Dedifferentiated amniotic fluid mesenchymal stem cell (primary cell): ENCODE data around the gene JARID2.
A peak's percentile ranks its signal among the peaks of the same experiment; 100 is the strongest.

Experiments used
- DNase-seq: peaks from one replicate; pipeline ENCODE4 v3.0.0-alpha.2; 2016; ENCODE audit errors: extremely low spot score

JARID2 gene

DNA sequence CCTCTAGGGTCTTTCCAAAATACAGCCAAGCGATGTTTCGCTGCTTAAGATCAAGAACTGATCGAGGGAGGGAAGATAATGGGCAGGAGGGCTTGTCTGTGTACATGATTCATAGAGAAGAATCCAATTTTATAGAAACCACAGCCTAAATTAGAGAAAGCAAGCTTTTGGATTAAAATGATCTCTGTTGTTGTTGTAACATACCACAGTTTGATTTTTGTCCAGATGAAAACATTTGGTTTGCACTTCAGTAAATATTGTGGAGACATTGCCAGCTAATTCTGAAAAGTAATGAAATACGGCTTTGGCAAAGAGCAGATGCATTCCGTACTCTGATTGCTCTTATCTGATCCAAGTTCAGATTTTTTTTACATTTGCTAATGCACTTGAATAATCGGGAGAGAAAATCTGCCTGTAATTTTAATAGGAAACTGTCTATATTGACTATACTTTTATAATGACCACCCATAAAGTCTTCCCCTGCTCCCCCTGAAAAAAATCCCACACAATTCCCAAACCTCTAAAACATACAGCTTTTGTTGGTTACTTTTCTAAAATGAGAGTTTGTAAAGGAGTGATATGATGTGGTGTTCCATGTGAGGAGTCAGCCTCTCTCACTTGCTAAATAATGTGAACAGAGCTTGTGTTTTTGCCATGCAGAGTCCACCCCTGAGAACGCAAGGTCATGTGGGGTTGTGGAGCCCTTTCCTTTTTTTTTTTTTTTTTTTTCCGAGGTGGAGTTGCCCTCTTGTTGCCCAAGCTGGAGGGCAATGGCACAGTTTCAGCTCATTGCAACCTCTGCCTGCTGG lies 217.1 kb downstream of the JARID2 start:
- DNase-seq, result peak; percentile 76

GRCh38 chr6:15464211-15464725 lies 218.4 kb downstream of the JARID2 start:
- no peak for DNase-seq

DNA sequence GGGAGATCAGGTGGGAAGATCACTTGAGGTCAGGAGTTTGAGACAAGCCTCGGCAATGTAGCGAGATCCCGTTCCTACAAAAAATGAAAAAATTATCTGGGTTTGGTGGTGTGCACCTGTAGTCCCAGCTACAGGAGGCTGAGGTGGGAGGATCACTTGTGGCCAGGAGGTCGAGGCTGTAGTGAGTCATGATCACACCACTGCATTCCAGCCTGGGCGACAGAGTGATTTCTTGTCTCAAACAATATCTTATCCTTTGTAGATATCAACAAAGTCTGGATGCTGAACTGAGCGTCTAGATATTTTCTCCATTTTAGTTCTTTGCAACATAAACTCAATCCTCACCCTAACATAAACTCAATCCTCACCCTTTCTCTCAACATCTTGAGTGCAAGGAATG lies 219.3 kb downstream of the JARID2 start:
- DNase-seq, result no peak

DNA sequence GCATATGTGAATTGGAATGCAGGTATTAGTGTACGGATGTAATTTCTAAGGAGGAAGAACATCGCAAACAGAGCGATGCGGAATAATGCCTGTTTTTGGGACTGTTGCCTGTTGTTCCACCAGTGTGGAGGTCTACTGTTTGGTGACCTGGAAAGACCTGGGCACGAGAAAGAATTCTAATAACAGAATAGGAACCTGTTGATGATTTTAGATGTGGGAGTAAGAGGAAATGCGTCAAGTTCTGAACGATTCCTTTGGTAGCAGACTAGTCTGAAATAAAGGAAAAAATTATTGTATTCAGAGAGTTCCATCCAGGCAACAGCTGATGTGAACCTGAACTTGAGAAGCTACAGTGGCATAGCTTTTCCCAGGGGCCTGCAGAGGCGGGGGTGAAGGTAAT lies 224.9 kb downstream of the JARID2 start:
- DNase-seq, result no peak

DNA sequence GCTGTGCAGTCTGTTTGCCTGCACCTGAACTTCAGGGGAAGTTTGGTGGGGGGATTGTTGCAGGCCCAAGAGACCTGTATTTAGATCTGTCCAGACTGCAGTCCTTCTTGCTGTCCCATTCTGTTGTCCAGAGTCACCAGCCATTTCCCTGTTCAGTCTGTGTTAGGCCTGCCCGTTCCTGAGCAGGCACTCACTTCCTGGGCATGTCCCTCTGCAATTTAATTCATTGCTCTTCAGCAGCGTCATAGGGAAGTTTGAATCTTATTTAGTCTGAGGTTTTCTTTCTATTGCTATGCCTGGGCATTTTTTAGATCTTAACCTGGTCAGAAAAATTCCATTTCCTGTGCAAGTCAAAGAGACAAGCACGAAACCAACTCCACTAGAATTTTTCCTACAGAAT lies 226.8 kb downstream of the JARID2 start:
- no peak for DNase-seq

GRCh38 chr6:15473174-15473573 lies 227.3 kb downstream of the JARID2 start:
- no peak for DNase-seq

GRCh38 chr6:15473741-15474161 lies 227.9 kb downstream of the JARID2 start:
- DNase-seq, result no peak

DNA sequence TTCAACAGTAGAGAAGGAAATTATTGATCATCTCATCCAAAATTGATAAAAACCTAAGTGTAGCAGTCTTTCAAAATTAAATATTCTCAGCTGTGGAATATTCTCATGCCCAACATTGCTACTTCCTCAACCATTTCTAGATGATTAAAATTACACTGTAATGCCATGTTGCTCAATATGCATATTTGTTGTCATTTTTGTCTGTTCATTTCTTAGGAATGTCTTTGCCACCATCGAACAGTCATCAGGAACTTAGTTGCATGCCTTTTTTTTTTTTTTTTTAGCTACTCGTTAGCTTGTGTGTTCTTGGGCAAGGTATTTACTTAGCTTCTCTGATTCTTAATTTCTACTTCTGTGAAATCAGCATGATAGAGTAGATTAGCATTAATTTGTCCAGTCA lies 228.3 kb downstream of the JARID2 start:
- DNase-seq, result peak; percentile 44

DNA sequence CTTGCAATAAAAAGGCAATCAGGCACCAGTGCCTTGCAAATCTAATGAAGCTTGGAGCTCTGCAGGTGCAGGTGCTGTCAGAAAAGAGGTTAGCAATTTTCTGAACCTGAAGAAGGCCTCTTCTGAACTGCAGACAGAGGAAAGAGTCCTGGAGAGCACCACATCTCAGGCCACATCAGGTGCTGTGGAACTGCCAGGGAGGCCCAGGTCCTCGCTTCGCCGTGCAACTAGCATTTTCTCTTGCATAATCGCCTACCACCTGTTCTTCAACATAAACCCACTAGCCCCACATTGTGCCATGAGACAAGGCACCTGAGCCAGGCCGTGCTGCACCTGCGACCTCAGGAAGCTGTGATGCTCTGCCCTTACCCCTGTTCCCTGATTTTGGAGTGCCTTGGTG lies 229.4 kb downstream of the JARID2 start:
- DNase-seq, result no peak

DNA sequence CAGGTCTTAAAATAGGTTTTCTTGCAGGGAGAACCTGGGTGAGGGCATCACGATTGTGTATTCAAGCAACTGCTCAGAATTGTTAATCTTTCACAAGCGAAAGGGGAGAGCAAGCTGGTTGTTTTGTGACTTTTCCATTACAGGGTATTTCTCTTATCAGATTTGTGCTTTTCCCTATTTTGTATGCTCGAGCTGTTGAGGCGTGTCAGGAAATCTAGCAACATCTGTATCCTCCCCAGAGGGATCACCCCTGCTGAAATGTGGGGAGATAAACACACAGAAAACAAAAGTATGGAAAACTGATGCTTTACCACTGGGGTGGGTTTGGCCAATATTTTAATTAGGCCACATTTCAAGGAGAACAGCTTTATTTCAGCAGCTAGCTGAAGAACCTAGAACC lies 230.0 kb downstream of the JARID2 start:
- DNase-seq, result no peak

GRCh38 chr6:15476631-15477380 lies 230.9 kb downstream of the JARID2 start:
- no peak for DNase-seq

GRCh38 chr6:15477746-15478145 lies 231.9 kb downstream of the JARID2 start:
- DNase-seq, result no peak

- DNase-seq, result no peak
Measured at GRCh38 chr6:15479761-15480160, 233.9 kb downstream of the JARID2 start.

- no peak for DNase-seq
Measured at GRCh38 chr6:15480525-15480924, 234.7 kb downstream of the JARID2 start.

DNA sequence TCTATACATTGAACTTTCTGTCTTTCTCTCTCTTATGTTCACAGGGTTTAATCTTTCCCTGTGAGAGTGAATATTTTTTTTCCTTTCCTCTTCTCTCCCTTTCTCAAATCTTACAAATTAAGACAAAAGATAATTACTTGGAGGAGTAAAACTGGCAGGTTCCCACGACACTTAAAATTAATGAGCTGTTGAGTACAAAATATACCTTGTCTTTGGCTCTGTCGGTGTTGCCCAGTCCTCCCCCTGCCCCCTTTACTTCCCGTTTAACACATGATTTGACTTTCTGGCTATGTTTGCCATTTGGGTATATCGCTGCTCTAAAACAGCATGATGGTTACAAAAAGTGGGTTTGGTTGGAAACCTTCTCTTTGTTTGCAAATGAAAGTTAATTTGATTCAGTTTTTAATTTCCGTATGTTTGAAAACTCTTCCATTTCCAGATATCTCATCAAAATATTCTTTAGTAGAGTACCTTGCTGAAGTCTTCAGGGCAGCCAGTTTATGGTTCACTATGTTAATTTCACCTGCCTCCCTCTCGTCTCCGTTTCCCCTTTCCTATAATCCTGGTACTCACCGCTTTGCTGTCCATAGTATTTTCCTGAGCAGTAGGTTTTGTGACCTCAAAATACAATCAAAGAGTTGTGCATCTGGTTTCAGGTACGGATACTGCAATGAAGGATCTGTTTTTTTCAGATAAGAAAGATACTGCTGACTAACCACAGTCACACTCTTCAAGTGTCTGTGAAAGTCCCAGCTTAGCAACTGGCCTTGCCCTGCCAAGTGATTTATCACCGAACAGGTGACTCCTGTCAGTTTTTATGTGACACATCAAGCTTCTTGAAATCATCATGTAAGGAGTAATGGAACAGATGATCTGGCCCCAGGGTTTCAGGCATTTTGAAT lies 235.8 kb downstream of the JARID2 start:
- DNase-seq, result no peak

GRCh38 chr6:15483060-15483459 lies 237.2 kb downstream of the JARID2 start:
- no peak for DNase-seq

DNA sequence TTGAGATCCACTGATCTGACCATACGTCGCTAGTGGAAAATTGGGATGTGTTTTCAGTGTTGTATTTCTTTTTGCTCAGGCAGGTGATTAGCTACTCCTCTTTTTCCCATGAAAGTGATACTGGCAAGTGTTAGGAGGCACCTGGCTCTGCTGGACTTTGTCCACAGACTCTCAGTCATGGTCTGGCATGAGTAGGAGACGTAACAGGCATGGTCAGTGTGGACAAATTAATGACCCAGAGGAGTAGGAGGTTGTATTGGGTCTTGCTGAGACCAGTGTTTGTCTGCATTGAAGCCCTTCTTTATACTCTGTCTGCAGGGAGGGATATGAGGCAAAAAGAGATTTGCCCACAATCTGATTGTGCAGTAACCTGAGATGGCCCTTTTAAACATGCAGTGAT lies 238.3 kb downstream of the JARID2 start:
- no peak for DNase-seq

DNA sequence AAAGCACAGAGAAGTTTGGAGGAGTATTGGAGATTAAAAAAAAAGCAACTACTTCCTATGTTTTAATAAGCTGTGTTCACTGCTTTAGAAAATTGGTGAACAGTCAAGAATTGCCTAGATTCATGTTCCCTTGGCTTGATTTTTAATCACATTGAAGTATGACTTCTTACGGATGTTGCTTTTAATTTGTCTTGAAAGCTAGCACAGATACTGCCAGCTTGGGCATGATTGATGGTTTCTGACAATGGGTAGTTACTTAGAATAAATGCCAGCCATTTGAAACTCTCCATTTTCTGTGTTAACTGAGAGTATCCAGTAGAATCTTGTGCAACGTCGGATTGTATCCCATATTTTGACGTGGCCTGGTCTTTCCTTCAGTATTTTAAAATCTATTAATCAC lies 239.0 kb downstream of the JARID2 start:
- DNase-seq, result no peak

DNA sequence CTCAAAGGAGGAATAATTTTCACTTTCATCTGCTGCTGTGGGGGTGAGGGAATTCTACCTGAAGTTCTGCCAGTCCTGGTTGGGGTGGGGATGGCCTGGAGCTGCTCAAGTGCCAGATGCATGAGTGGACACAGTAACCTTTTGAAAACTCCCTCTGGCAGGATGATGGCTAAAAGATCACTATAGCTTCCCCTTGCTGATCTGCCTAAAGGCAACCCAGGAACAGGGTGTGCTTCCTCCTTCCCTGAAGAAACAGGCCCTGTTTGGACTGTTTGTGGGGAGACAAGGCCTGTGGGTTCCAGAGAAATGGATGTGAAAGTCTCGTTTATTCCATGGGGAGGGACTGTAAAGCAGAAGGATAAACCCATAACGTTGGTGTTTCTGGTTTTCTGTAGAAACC lies 240.1 kb downstream of the JARID2 start:
- no peak for DNase-seq

GRCh38 chr6:15487262-15487661 lies 241.4 kb downstream of the JARID2 start:
- no peak for DNase-seq

GRCh38 chr6:15489261-15489962 lies 243.5 kb downstream of the JARID2 start:
- no peak for DNase-seq
